K562 (cell line): ENCODE results near the gene CCSER1. TPM values are rescaled to one million over a fixed set of nuclear protein-coding genes. Genes with fewer than 3 reads are reported as not detected.

Experiments used
- ATAC-seq: fragments of 200-7000 bp; cut with Tn5 transposase; 3 replicates; pipeline ENCODE4 v1.9.1; 2020; ENCODE audit warnings: moderate library complexity
- BruUV-seq: library from RNA; stranded (reverse); fragments of 400-500 nt; replicated peaks from 2 replicates; lab custom pipeline; 2021; lab: Mats Ljungman, UMichigan
- CTCF ChIA-PET: fragments of 300-600 bp; formaldehyde crosslinking; extraction: SDS; loops from one replicate; lab custom pipeline; 2021; ENCODE audit warnings: low intra/inter-chr PET ratio; lab: Yijun Ruan, JAX
- POLR2A ChIA-PET: fragments of 300-600, 350-650 bp; sonication (Branson Sonifier 250); formaldehyde crosslinking; extraction: SDS; loops from one replicate; lab custom pipeline; 2021; ENCODE audit warnings: antibody characterized with exemption, inconsistent platforms; lab: Yijun Ruan, JAX
- DNase-seq, 4 experiments: peaks; one replicate each; pipeline versions ENCODE4 v3.0.0 to v3.0.0-alpha.2; 2011 to 2018; ENCODE audit warnings: low spot score in 3 of 4, mixed read lengths in 3 of 4; ENCODE audit errors: extremely low read depth in 1 of 4
- FAIRE-seq: peaks from 2 replicates; lab custom pipeline; 2011; peaks lifted over from hg19 to GRCh38; lab: Jason Lieb, UNC
- H2AFZ ChIP-seq: 2 replicates; pipeline ENCODE4 v1.6.0; 2011; ENCODE audit warnings: low read depth, low read length, control low read depth, inconsistent platforms
- H3K27ac ChIP-seq: fragments of 200-600 bp; 3 replicates; pipeline ENCODE4 v1.8.0; 2011; ENCODE audit warnings: low read depth, mild to moderate bottlenecking, control low read depth, inconsistent platforms, low read length, moderate library complexity, mixed read lengths; ENCODE audit errors: extremely low read depth
- H3K27me3 ChIP-seq, 2 experiments: fragments of 300-600 bp in 1 of 2; 2 replicates in 1 of 2; 3 replicates in 1 of 2; pipeline versions ENCODE4 v1.6.0 to v1.8.0; 2011; ENCODE audit warnings: inconsistent platforms in 2 of 2, low read length in 2 of 2, mild to moderate bottlenecking in 1 of 2, mixed read lengths in 1 of 2, moderate library complexity in 1 of 2; ENCODE audit not compliant: control insufficient read depth in 2 of 2, insufficient read depth in 2 of 2
- H3K36me3 ChIP-seq: fragments of 300-600 bp; 3 replicates; pipeline ENCODE4 v1.8.0; 2011; ENCODE audit warnings: mild to moderate bottlenecking, low read length, inconsistent platforms; ENCODE audit not compliant: control insufficient read depth, insufficient read depth
- H3K4me1 ChIP-seq, 2 experiments: fragments of 200-600 bp in 1 of 2; replicated peaks in 1 of 2; 2 replicates in 1 of 2; 3 replicates in 1 of 2; pipeline versions ENCODE4 v1.5.1 to v1.8.0; 2011; ENCODE audit warnings: inconsistent platforms in 2 of 2, low read length in 2 of 2, mild to moderate bottlenecking in 1 of 2, mixed read lengths in 1 of 2, moderate library complexity in 1 of 2; ENCODE audit not compliant: control insufficient read depth in 2 of 2, insufficient read depth in 2 of 2
- H3K4me2 ChIP-seq: 2 replicates; pipeline ENCODE4 v1.6.1; 2011; ENCODE audit warnings: low read length, control low read depth, inconsistent platforms, mixed read lengths; ENCODE audit not compliant: insufficient read depth
- H3K4me3 ChIP-seq: fragments of 200-600 bp; sonication (generic), shearing (Covaris generic); 2 replicates; pipeline ENCODE4 v1.5.1; 2016; ENCODE audit warnings: control low read depth, inconsistent platforms
- H3K79me2 ChIP-seq: fragments of 200-600 bp; 3 replicates; pipeline ENCODE4 v1.8.0; 2011; ENCODE audit warnings: low read length, inconsistent platforms; ENCODE audit not compliant: control insufficient read depth, insufficient read depth
- H3K9ac ChIP-seq, 2 experiments: 2 replicates each; pipeline versions ENCODE4 v1.6.0 to v1.6.1; 2011; ENCODE audit warnings: low read depth in 2 of 2, low read length in 2 of 2, control low read depth in 1 of 2, inconsistent platforms in 1 of 2, mild to moderate bottlenecking in 1 of 2, mixed read lengths in 1 of 2; ENCODE audit not compliant: insufficient read depth in 1 of 2
- H3K9me1 ChIP-seq: one replicate; pipeline ENCODE4 v1.6.0; 2011; ENCODE audit warnings: inconsistent platforms, mild to moderate bottlenecking, low read length, moderate library complexity; ENCODE audit not compliant: control insufficient read depth, insufficient read depth
- H3K9me3 ChIP-seq: replicated peaks from 2 replicates; pipeline ENCODE4 v1.5.1; 2011; ENCODE audit warnings: low read depth, low read length, inconsistent platforms; ENCODE audit not compliant: control insufficient read depth, insufficient read depth
- H4K20me1 ChIP-seq: replicated peaks from 2 replicates; pipeline ENCODE4 v1.6.1; 2011; ENCODE audit warnings: low read length, inconsistent platforms, mixed read lengths; ENCODE audit not compliant: control insufficient read depth, insufficient read depth
- HLTF ChIP-seq: fragments of 450-650 bp; IDR thresholded peaks from 2 replicates; pipeline ENCODE4 v1.6.1; 2016
- HNRNPLL ChIP-seq: fragments of 200-400 bp; formaldehyde crosslinking; IDR thresholded peaks from 2 replicates; pipeline ENCODE4 v1.6.1; 2017; ENCODE audit warnings: low read length, low read depth, mild to moderate bottlenecking; ENCODE audit not compliant: poor library complexity, severe bottlenecking
- HOMEZ ChIP-seq: fragments of 250-450 bp; sonication (Bioruptor Pico); IDR thresholded peaks from 2 replicates; pipeline ENCODE4 v1.4.0; 2020; ENCODE audit warnings: mild to moderate bottlenecking, moderate library complexity
- KAT2B ChIP-seq: IDR thresholded peaks from one replicate; pipeline ENCODE4 v1.6.1; 2012; ENCODE audit warnings: low read depth, mild to moderate bottlenecking, control low read depth, inconsistent platforms, low read length, moderate library complexity
- MIER1 ChIP-seq: fragments of 450-650 bp; IDR thresholded peaks from 2 replicates; pipeline ENCODE4 v1.6.1; 2016; ENCODE audit warnings: antibody characterized with exemption, mild to moderate bottlenecking, low read depth
- SRSF9 ChIP-seq: fragments of 200-400 bp; formaldehyde crosslinking; IDR thresholded peaks from 2 replicates; pipeline ENCODE4 v1.6.1; 2017; ENCODE audit warnings: low read depth, low read length, borderline replicate concordance
- TARDBP ChIP-seq: fragments of 450-650 bp; IDR thresholded peaks from 2 replicates; pipeline ENCODE4 v1.6.1; 2016
- TBL1XR1 ChIP-seq, 2 experiments: IDR thresholded peaks; 2 replicates each; pipeline ENCODE4 v1.6.1; 2012; ENCODE audit warnings: improper control_type of control experiment in 2 of 2, low read length in 2 of 2, mild to moderate bottlenecking in 1 of 2
- WGBS: fragments of 100-300 bp; shearing (Covaris generic); methylation state at CpG from one replicate; pipeline ENCODE4 v1.1.6; 2016; ENCODE audit warnings: low coverage, mixed read lengths; ENCODE audit not compliant: insufficient coverage; ENCODE audit errors: missing lambda C conversion rate; 5-methylcytosine and 5-hydroxymethylcytosine counted together
- in situ Hi-C: fragments of 300-500 bp; cut with MboI; formaldehyde crosslinking; loops from 4 replicates; pipeline ENCODE4 v1.15.0; 2018; ENCODE audit warnings: inconsistent platforms, mixed read lengths
- intact Hi-C: fragments of 100-400 bp; cut with micrococcal nuclease; formaldehyde crosslinking; loops from 2 replicates; pipeline ENCODE4 v1.14.2; 2022
- polyA plus RNA-seq, 8 experiments: library from polyadenylated mRNA; depleted of rRNA in 4 of 8; stranded (reverse) in 5 of 8; unstranded in 3 of 8; fragments of >200 nt; fragmentation: Nextera tagmentation in 2 of 8; fragmentation: Illumina TruSeq in 1 of 8; extraction: Ambion mirVana in 2 of 8; extraction: Trizol in 1 of 8; gene quantifications; 2 replicates each; pipeline versions ENCODE4 v1.2.1 to v1.2.3, GENCODE V29; 2011 to 2014; ENCODE audit warnings: inconsistent platforms in 1 of 8, missing spikeins in 1 of 8
- total RNA-seq, 7 experiments: library from RNA; depleted of rRNA in 6 of 7; stranded (reverse); fragments of >200 nt in 6 of 7; fragmentation: Illumina TruSeq in 2 of 7; extraction: Trizol in 2 of 7; gene quantifications; 2 replicates each; pipeline versions ENCODE4 v1.2.1 to v1.2.3, GENCODE V29; 2011 to 2021; ENCODE audit warnings: low replicate concordance in 1 of 7
- TF ChIP-seq, protein P1 (sequence below): fragments of 450-650 bp; IDR thresholded peaks from 2 replicates; pipeline ENCODE4 v1.6.1; 2018; ENCODE audit not compliant: partially characterized antibody
- TF ChIP-seq, protein P2 (sequence below): conservative IDR thresholded peaks from 2 replicates; pipeline ENCODE4 v1.6.1; 2011; ENCODE audit warnings: low read depth, mild to moderate bottlenecking, low read length; ENCODE audit not compliant: control insufficient read depth

The CCSER1 gene
- total and polyA plus RNA-seq, 9 of the 15 experiments (the other 6 are each of a cell fraction or from before 2014, with no cell fraction given), result not detected

- Histone ChIP-seq H3K79me2 (no peaks in the 10 kb centered on the region), H3K4me1 (no peaks in the 10 kb centered on the region), H3K36me3 (no peaks in the 10 kb centered on the region), H3K9ac (no peak overlapping the region), H2AFZ (no peak overlapping the region), H3K9me1 (no peaks in the 10 kb centered on the region), H3K27me3 (no peaks in the 10 kb centered on the region), H4K20me1 (no peaks in the 10 kb centered on the region), H3K27ac (no peak overlapping the region), H3K4me2 (no peak overlapping the region), H3K4me3 (no peak overlapping the region), H3K9me3 (0 out of 2 replicates have a peak, but pooled peaks cover 2% of the 10 kb centered on the region)
- no peak for ATAC-seq
- no peak for DNase-seq
- ChIA-PET CTCF (no interaction called here), POLR2A (no interaction called here)
- WGBS, result 0% methylated on average over 4 of the region's 4 CpGs
- TF ChIP-seq, protein P1, sequence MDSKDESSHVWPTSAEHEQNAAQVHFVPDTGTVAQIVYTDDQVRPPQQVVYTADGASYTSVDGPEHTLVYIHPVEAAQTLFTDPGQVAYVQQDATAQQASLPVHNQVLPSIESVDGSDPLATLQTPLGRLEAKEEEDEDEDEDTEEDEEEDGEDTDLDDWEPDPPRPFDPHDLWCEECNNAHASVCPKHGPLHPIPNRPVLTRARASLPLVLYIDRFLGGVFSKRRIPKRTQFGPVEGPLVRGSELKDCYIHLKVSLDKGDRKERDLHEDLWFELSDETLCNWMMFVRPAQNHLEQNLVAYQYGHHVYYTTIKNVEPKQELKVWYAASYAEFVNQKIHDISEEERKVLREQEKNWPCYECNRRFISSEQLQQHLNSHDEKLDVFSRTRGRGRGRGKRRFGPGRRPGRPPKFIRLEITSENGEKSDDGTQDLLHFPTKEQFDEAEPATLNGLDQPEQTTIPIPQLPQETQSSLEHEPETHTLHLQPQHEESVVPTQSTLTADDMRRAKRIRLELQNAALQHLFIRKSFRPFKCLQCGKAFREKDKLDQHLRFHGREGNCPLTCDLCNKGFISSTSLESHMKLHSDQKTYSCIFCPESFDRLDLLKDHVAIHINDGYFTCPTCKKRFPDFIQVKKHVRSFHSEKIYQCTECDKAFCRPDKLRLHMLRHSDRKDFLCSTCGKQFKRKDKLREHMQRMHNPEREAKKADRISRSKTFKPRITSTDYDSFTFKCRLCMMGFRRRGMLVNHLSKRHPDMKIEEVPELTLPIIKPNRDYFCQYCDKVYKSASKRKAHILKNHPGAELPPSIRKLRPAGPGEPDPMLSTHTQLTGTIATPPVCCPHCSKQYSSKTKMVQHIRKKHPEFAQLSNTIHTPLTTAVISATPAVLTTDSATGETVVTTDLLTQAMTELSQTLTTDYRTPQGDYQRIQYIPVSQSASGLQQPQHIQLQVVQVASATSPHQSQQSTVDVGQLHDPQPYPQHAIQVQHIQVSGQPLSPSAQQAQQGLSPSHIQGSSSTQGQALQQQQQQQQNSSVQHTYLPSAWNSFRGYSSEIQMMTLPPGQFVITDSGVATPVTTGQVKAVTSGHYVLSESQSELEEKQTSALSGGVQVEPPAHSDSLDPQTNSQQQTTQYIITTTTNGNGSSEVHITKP, result no peak
- in situ Hi-C loops, result no loop called here
- BruUV-seq, result no TSS peak
- intact Hi-C loops, result no loop called here
- FAIRE-seq, result no peak
Measured at GRCh38 chr4:91592125-91592524, 1464.9 kb downstream of the CCSER1 start.

DNA sequence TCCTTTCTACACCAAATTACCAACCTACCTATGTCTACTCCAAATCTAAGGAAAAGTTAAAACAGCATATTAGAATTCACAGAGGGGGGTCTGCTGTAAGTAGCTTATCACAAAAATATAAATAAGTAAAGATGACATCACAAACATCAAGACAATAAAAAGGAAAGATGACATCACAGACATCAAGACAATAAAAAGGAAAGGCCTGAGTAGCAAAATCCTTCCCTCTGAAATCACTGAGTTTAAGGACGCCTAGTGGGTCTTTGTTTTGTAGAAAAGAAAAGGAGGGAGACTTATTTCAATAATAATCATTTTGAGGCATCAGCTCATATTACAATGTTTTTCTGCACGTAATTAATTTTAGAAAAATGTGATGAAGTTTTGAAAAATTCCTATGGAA lies 1469.5 kb downstream of the CCSER1 start:
- Histone ChIP-seq H2AFZ (no peak overlapping the region), H3K36me3 (no peaks in the 10 kb centered on the region), H3K79me2 (no peaks in the 10 kb centered on the region), H3K27ac (no peak overlapping the region), H4K20me1 (no peaks in the 10 kb centered on the region), H3K4me1 (no peaks in the 10 kb centered on the region), H3K4me2 (no peak overlapping the region), H3K9me3 (0 out of 2 replicates have a peak, but pooled peaks cover 2% of the 10 kb centered on the region), H3K9ac (no peak overlapping the region), H3K4me3 (no peak overlapping the region), H3K27me3 (no peaks in the 10 kb centered on the region), H3K9me1 (no peaks in the 10 kb centered on the region)
- ChIA-PET POLR2A (no interaction called here), CTCF (no interaction called here)
- DNase-seq (no peak), FAIRE-seq (no peak), ATAC-seq (no peak)
- WGBS, result 0% methylated on average over 2 of the region's 2 CpGs
- intact Hi-C loops (no loop called here), in situ Hi-C loops (no loop called here)
- no TSS peak for BruUV-seq
- TF ChIP-seq HLTF (no peak), SRSF9 (no peak), KAT2B (no peak), HOMEZ (CRISPR knock-in tag) (no peak), TARDBP (no peak), MIER1 (no peak), HNRNPLL (no peak), TBL1XR1 (IDR thresholded peaks at IDR 0.05; ENCODE audit: low read length in 2 of 2) (no peak)
- TF ChIP-seq, protein P2, sequence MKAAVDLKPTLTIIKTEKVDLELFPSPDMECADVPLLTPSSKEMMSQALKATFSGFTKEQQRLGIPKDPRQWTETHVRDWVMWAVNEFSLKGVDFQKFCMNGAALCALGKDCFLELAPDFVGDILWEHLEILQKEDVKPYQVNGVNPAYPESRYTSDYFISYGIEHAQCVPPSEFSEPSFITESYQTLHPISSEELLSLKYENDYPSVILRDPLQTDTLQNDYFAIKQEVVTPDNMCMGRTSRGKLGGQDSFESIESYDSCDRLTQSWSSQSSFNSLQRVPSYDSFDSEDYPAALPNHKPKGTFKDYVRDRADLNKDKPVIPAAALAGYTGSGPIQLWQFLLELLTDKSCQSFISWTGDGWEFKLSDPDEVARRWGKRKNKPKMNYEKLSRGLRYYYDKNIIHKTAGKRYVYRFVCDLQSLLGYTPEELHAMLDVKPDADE, result no peak
